Fibroblast of pulmonary artery (primary cell): ENCODE results near the gene MLEC.
A peak's percentile ranks its signal among the peaks of the same experiment; 100 is the strongest.

ENCODE experiments used
- DNase-seq: peaks from one replicate; pipeline ENCODE4 v3.0.0-alpha.2; 2010; ENCODE audit warnings: low read depth
- H3K4me3 ChIP-seq: replicated peaks from 2 replicates; pipeline ENCODE4 v1.5.1; 2011; ENCODE audit warnings: low read depth, mild to moderate bottlenecking, control low read depth, low read length, moderate library complexity
- CTCF ChIP-seq: IDR thresholded peaks from 2 replicates; pipeline ENCODE4 v1.5.1; 2011; ENCODE audit warnings: mild to moderate bottlenecking, control low read depth, low read length, inconsistent platforms; ENCODE audit errors: missing control alignments

Gene MLEC

GRCh38 chr12:120737557-120738251 lies 50.8 kb downstream of the MLEC start:
- TF ChIP-seq CTCF, result peak; percentile 39
- no peak for DNase-seq
- H3K4me3 ChIP-seq, result no peak overlapping the region

GRCh38 chr12:120738252-120739030 lies 51.5 kb downstream of the MLEC start:
- H3K4me3 ChIP-seq, result no peak overlapping the region
- DNase-seq, result no peak

GRCh38 chr12:120739031-120739762 lies 52.2 kb downstream of the MLEC start:
- no peak for TF ChIP-seq CTCF
- no peak overlapping the region for H3K4me3 ChIP-seq
- DNase-seq, result no peak

More at GRCh38 chr12:120738252-120739030, 51.5 kb downstream of the MLEC start:
- no peak for TF ChIP-seq CTCF

- no peak for DNase-seq
- H3K4me3 ChIP-seq, result no peak overlapping the region
- no peak for TF ChIP-seq CTCF
Measured at GRCh38 chr12:120739821-120740613, 53.1 kb downstream of the MLEC start.

- TF ChIP-seq CTCF, result no peak
- DNase-seq, result no peak
- no peak overlapping the region for H3K4me3 ChIP-seq
Measured at GRCh38 chr12:120740871-120741270, 53.9 kb downstream of the MLEC start.
